ENCODE data around the gene ZFC3H1. TPM values are rescaled to one million over a fixed set of nuclear protein-coding genes. Genes with fewer than 3 reads are reported as not detected.
"Not testable (repeated sequence)": the region's sequence is repeated elsewhere in the genome, so short reads cannot be mapped to it uniquely, and the experiment has no call there.

Gene ZFC3H1, protein sequence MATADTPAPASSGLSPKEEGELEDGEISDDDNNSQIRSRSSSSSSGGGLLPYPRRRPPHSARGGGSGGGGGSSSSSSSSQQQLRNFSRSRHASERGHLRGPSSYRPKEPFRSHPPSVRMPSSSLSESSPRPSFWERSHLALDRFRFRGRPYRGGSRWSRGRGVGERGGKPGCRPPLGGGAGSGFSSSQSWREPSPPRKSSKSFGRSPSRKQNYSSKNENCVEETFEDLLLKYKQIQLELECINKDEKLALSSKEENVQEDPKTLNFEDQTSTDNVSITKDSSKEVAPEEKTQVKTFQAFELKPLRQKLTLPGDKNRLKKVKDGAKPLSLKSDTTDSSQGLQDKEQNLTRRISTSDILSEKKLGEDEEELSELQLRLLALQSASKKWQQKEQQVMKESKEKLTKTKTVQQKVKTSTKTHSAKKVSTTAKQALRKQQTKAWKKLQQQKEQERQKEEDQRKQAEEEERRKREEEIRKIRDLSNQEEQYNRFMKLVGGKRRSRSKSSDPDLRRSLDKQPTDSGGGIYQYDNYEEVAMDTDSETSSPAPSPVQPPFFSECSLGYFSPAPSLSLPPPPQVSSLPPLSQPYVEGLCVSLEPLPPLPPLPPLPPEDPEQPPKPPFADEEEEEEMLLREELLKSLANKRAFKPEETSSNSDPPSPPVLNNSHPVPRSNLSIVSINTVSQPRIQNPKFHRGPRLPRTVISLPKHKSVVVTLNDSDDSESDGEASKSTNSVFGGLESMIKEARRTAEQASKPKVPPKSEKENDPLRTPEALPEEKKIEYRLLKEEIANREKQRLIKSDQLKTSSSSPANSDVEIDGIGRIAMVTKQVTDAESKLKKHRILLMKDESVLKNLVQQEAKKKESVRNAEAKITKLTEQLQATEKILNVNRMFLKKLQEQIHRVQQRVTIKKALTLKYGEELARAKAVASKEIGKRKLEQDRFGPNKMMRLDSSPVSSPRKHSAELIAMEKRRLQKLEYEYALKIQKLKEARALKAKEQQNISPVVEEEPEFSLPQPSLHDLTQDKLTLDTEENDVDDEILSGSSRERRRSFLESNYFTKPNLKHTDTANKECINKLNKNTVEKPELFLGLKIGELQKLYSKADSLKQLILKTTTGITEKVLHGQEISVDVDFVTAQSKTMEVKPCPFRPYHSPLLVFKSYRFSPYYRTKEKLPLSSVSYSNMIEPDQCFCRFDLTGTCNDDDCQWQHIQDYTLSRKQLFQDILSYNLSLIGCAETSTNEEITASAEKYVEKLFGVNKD (N-terminal part only)
- total RNA-seq = 42.7 TPM

- DNase-seq = peak; percentile 94
These were observed at the start of gene ZFC3H1, which contains the start of gene THAP2 for GRCh38 chr12:71663561-71664410. Gene ZFC3H1, minus strand, starts transcription at chr12:71663848. Its CDS starts 238 bp downstream, at chr12:71663610. Gene THAP2, plus strand, starts transcription at chr12:71664301. Its CDS starts 209 bp downstream, at chr12:71664510.

DNA sequence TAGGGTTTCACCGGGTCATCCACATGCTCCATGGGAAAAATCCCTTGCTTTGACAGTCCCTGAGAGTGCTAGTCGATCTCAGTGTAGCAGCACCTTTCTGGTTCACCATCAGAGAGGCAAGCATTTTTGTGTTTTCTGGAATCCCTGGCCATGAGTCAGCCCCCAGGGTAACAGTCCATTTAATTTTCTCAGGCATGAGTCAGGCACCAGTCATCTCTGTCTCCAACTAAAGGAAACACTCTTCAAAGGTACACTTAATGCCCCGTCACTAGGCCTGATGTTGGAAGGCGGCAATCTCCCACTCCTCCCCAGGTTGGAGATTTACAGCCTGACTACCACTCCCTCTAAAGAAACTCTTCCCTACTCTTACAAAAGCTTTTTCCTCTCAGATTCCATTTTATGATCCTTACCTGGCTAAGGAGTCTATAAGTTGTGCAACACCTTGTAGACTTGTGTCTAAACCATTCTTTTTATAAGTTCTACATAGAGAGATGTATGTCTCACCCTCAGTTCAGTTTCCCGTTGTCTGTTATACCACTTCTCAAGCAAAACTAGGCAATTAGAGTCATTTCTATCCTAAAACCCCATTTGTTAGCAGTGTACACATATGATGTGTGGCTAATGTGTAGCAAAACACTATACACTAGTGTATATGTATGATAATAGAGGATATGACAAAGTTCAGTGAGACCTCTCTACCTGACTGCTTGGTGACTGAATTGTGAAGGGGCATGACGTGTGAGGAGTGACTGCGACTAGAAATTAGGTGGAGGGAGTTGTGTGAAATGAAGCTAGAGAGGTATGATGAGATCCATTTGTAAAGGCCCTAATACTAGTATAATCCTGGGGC is 46.9 kb upstream of the ZFC3H1 start:
- DNase-seq = no peak

GRCh38 chr12:71708658-71709057 is 45.0 kb upstream of the ZFC3H1 start:
- DNase-seq = no peak

DNA sequence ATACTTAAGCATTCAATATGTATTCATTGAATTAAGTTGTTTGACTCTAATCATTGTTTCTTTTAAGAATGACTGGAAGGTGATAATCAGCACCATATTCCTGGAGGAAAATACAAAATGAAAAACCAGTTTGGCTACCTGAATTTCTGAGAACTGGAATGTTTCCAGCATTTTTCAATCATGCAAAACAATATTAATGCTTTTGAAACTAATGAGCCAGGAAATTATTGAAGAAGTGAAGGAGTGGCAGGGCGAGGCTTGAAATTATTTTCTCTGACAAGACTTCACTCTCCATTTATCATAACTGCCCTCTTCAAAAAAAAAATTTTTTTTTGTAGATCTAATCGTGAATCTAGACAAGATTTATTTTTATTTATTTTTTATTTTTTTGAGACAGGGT is 41.3 kb upstream of the ZFC3H1 start:
- DNase-seq = no peak

DNA sequence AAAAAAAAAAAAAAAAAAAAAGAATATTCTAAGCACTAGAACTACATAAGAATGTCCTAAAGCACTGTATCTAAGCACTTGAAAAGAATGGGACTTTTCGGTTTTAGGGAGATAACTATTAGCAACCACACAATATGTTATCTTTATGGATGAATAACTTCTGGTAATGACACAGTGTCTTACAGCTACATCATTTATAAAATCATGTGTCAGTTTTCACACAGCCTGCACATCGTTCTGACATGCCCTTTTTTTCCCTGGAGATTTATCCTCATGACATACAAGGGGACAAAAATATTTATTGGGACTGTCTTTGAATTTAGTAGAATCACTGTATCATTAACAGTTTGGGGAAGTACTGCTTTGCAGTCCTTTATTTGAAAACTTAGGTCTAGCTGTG is 39.6 kb upstream of the ZFC3H1 start:
- no peak for DNase-seq

DNA sequence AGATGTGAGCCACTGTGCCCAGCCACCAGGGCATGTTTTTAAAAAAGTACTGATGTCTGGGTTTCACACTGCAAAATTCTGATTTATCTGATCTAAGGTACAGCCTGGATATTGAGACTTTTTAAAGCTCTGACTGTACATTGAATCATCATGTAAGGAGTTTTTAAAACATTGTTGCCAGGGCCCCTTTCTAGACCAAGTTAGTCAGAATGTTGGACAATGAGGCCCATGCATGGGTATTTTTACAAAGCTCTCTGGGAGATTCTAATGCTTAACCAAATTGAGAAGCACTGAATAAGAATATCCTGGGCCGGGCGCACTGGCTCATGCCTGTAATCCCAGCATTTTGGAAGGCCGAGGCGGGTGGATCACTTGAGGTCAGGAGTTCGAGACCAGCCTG is 38.9 kb upstream of the ZFC3H1 start:
- no peak for DNase-seq

DNA sequence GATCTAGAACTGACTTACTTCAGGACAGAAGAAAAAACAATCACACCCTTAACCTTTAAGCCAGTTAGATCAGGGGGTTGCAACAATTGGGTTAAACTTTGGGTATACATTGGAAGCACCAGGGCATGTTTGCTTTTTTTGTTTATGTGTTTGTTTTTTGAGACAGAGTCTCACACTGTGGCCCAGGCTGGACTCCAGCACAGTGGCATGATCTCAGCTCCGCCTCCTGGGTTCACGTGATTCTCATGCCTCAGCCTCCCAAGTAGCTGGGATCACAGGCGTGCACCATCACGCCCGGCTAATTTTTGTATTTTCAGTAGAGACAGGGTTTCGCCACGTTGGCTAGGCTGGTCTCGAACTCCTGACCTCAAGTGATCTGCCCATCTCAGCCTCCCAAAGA is 38.5 kb upstream of the ZFC3H1 start:
- DNase-seq = not testable (repeated sequence)

DNA sequence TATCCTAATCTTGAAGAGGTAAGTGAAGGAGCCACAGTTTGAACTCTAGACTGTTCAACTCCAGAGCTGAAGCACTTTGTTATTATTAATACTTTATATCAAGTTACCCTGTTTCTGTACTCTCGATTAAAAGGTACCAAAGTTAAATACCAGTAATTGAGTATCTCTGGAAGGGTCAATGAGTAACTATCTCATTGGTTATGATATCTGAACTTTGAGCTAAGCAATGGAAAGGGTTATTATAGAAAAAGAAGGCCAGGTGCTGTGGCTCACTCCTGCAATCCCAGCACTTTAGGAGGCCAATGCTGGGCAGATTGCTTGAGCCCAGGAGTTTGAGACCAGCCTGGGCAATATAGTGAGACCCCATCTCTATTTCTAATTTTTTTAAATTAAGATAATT is 32.1 kb upstream of the ZFC3H1 start:
- DNase-seq = no peak

DNA sequence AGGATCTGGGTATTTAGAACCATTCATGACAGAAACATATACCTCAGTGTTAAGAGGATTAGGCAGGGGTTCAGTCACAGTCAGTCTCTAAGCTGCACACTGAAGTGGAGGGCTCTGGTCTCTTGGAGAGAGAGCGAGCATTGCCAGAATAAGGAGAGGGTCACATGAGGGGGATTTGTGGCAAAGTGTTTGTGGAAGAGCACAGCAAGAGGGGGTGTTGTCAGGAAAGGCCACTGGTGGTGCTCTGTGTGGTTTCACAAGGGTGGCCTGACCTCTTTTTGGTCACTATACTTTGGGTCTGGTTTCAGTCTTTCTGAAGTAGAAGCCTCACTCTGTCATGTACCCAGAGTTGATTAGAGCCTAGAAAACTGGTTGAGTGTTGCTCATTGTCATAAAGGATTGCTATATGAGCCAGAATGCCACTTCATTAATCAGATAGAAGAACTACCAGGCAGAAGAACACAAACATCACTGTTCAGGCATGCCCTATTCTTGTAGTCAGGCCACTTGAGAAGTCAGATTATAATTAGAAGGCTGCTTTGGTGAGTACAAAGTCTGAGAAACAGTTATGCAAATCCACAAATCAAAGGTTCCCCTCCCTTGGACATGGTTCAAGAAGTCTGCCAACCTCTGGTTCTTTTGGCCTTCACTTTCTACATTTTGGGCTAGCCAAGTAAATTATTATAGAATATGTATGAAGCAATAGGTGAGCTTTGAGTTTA is 30.6 kb upstream of the ZFC3H1 start:
- DNase-seq = no peak

DNA sequence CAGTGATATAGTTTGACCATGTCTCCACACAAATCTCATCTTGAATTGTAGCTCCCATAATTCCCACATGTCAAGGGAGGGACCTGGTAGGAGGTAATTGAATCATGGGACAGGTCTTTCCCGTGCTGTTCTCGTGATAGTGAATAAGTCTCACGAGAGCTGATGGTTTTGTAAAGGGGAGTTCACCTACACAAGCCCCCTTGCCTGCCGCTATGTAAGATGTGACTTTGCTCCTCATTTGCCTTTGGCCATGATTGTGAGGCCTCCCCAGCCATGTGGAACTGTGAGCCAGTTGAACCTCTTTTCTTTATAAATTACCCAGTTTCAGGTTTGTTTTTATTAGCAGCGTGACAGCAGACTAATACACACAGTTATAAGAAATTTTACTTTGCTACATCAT is 30.0 kb upstream of the ZFC3H1 start:
- DNase-seq = not testable (repeated sequence)

DNA sequence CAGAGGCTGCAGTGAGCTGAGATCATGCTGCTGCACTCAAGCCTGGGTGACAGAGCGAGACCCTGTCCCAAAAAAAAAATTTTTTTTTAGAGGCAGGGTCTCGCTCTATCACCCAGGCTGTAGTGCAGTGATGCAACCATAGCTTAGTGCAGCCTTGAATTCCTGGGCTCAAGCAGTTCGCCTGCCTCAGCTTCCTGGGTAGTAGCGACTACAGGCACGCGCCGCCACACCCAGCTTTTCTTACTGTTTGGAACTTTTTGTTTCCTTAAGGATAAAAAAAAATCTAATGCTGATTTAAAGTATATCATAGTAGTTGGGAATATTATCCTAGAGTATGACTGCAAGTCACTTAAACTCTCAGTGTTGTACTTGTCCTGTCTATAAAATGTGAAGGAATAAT is 29.5 kb upstream of the ZFC3H1 start:
- DNase-seq = no peak

DNA sequence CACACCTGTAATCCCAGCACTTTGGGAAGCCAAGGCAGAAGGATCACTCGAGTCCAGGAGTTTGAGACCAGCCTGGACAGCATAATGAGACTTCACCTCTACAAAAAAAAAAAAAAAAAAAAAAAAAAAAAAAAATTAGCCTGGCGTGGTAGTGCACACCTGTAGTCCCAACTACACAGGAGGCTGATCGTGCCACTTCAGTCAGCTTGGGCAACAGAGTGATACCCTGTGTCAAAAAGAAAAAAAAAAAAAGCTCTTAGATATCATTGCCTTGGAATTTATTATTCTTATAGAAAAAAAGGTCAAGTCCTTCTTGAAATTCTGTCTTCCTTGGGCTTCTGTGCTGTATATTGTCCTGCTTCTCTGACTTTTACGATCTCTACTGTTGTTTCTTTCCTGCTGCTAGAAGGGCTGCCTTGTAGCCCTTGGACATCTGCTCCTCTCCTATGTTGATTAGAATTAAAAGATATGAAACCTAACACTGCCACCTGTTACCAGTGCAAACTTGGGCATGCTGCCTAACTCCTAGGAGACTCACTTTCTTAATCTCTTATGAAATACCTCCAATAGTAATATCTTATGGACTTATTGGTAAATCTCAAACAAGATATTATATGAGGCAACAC is 28.0 kb upstream of the ZFC3H1 start:
- no peak for DNase-seq

GRCh38 chr12:71688961-71689570 is 25.4 kb upstream of the ZFC3H1 start:
- no peak for DNase-seq

DNA sequence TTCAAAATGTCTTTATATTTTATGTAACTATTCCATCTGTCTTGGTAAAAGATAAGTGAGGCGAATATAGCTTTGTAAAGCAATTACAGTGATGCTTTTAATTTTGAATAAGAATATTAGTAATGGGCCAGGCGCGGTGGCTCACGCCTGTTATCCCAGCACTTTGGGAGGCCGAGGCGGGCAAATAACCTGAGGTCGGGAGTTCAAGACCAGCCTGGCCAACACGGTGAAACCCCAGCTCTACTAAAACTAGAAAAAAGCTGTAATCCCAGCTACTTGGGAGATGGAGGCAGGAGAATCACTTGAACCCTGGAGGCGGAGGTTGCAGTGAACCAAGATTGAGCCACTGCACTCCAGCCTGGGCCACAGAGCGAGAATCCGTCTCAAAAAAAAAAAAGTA is 23.5 kb upstream of the ZFC3H1 start:
- not testable (repeated sequence) for DNase-seq

DNA sequence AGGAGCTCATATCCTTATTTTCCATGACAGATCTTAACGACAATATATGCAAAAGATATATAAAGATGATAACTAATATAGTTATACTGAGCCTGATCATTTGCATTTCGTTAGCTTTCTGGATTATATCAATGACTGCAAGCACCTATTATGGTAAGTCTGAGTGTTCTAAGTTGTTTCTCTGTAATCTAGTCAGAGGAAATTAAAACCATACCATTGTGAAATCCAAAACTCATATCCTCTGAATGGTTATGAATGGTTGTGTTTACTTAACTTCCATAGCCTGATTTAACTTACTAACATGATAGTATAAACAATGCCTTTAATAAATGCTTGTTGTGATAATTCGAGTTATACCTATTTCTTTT is 23.0 kb upstream of the ZFC3H1 start:
- DNase-seq = no peak

DNA sequence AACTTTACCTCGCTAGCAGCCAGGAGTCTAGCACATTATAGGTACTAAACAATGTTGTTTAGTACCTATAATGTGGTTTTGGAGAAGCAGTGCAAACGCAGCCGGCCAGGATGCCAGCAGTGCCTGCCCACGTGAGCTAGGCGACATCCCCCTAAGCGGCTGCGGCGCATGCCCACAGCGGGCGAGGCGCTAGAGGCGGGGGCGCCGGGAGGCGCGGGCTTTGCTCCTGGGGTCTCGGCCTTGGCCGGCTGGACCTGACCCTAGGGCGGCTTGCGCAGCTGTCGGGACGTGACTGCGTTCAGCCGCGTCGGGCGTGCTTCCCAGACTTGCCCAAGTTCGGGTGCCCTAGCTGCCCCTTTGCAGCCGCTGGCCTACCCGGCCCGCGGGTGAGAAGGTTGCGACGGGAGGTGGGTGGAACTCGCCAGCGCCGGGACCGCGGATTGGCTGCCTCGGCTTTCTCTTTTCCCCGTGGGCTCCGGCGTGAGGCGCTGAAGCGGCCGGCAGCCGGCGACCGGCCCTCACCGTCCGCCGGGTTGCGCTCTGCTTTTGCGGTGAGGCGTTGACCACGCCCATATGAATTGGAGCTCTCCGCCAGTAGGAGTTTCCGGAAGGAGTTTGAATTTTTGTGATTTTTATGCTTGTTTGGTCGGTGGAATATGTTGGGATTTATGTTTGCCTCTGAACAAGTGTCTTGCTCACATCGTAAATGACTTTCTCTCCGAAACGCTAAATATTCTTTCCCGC is 22.4 kb upstream of the ZFC3H1 start, which contains the start of gene TMEM19:
TSS of gene TMEM19 (plus strand) at position 169 of the 744 bp plus-strand sequence. CDS start 599 bp downstream, outside the sequence.
- DNase-seq = peak; percentile 88

DNA sequence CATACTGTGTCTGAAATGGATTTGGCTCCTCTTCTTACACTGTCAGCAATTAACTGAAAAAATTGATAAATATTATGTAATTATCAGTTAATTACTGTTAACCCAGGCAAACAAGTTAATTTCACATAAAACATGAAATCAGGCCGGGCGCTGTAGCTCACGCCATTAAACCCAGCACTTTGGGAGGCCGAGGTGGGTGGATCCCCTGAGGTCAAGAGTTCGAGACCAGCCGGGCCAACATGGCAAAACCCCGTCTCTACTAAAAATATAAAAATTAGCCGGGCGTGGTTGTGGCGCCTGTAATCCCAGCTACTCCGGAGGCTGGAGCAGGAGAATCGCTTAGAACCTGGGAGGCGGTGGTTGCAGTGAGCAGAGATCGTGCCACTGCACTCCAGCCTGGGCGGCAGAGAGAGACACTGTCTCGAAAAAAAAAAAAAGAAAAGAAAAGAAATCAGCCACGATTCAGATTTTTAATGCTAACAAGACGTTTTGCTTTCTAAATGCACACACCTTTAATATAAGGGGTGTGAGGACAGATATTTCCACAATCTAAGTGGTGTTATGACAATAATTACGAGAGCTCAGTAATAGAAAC is 21.8 kb upstream of the ZFC3H1 start:
- DNase-seq = no peak

GRCh38 chr12:71684081-71684480 is 20.4 kb upstream of the ZFC3H1 start:
- DNase-seq = no peak

Data from occipital lobe (tissue), 2 donors.